Measurements from ENCODE around the gene EHBP1L1.
"Not testable (repeated sequence)": the region's sequence is repeated elsewhere in the genome, so short reads cannot be mapped to it uniquely, and the experiment has no call there.

DNA sequence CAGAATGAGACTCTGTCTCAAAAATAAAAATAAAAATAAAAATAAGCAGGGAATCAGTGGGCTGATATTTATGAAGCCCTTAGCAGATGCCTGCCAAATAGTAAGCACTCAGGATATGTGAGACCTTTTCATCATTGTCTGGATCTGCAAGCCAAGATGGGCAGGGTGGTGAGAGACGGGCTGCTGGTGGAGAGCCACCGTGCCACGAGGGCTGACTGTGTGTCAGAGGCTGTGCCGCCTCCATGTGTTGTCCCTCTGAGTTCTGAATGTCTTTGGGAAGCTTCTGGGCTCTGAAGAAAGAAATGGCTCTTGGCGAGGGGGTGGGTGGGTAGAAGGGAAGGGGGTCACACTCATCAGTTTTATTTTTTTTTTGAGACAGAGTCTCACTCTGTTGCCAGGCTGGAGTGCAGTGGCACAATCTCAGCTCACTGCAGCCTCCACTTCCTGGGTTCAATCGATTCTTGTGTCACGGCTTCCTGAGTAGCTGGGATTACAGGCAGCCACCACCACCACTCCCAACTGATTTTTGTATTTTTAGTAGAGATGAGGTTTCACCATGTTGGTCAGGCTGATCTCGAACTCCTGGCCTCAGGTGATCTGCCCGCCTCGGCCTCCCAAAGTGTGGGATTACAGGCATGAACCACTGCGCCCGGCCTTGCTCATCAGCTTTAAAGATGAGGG lies 10.8 kb upstream of the EHBP1L1 start:
- TF ChIP-seq CHD4 (IDR thresholded peaks at IDR 0.05; ENCODE audit: borderline replicate concordance); BCL3 (IDR thresholded peaks at IDR 0.05); RFX5 (IDR thresholded peaks at IDR 0.05); EP300 (IDR thresholded peaks at IDR 0.05); RNF2 (IDR thresholded peaks at IDR 0.05; ENCODE audit: borderline replicate concordance, low read depth); HOXA7 (CRISPR knock-in tag; IDR thresholded peaks at IDR 0.05): not testable (repeated sequence)
- TF ChIP-seq, protein P1, sequence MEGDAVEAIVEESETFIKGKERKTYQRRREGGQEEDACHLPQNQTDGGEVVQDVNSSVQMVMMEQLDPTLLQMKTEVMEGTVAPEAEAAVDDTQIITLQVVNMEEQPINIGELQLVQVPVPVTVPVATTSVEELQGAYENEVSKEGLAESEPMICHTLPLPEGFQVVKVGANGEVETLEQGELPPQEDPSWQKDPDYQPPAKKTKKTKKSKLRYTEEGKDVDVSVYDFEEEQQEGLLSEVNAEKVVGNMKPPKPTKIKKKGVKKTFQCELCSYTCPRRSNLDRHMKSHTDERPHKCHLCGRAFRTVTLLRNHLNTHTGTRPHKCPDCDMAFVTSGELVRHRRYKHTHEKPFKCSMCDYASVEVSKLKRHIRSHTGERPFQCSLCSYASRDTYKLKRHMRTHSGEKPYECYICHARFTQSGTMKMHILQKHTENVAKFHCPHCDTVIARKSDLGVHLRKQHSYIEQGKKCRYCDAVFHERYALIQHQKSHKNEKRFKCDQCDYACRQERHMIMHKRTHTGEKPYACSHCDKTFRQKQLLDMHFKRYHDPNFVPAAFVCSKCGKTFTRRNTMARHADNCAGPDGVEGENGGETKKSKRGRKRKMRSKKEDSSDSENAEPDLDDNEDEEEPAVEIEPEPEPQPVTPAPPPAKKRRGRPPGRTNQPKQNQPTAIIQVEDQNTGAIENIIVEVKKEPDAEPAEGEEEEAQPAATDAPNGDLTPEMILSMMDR (IDR thresholded peaks at IDR 0.05), result not testable (repeated sequence)
- TF ChIP-seq, protein P2, sequence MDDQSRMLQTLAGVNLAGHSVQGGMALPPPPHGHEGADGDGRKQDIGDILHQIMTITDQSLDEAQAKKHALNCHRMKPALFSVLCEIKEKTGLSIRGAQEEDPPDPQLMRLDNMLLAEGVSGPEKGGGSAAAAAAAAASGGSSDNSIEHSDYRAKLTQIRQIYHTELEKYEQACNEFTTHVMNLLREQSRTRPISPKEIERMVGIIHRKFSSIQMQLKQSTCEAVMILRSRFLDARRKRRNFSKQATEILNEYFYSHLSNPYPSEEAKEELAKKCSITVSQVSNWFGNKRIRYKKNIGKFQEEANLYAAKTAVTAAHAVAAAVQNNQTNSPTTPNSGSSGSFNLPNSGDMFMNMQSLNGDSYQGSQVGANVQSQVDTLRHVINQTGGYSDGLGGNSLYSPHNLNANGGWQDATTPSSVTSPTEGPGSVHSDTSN (IDR thresholded peaks at IDR 0.05), result not testable (repeated sequence)

Data from A549 (cell line).